ENCODE data around the gene ZGLP1.
A peak's percentile ranks its signal among the peaks of the same experiment; 100 is the strongest.
"Not testable (repeated sequence)": the region's sequence is repeated elsewhere in the genome, so short reads cannot be mapped to it uniquely, and the experiment has no call there.

The ZGLP1 gene
- 0.79 to 3.6 (median 1.6) reads per million in 17 experiments for total RNA-seq

DNA sequence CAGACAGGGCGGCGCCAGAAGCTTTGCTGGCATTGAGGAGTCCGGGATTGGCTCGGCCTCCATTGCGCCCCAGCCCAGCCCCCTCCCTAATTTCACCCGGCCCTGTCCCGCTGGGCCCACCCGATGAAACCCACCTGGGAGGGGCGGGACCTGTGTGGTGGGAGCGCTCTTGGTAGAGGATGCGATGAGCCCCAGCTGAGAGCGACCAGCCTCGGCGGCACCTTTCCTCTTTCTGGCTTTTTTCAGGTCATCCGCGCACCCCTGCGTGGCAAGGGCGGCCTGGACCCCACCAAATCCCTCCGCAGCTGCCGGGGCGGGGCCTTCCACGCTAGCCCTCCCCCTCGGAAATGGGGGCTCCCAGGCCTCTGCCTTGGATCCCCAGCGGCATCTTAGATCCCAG is at the start of gene ZGLP1:
TSS of gene ZGLP1 (minus strand) at position 393 of the 400 bp plus-strand sequence.
- DNase-seq: no peak

DNA sequence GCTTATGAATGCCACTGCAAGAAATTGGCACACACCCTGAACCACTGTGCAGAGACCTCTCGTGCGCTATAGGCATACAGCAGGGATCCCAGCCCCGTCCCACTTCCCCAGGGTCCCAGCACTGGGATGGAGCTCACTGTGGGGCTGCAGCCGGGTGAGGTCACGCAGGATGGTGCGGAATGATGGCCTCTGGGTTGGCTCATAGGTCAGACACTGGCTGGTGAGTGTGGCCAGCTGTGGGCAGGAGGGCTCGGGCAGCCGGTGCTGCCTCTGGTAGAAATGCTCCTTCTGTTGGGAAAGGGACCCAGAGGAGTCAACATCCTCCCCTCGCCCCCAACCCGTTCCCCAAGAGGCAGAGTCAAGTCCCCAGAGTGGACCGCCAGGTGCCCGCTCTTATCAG is 46.8 kb upstream of the ZGLP1 start:
- no peak for DNase-seq

DNA sequence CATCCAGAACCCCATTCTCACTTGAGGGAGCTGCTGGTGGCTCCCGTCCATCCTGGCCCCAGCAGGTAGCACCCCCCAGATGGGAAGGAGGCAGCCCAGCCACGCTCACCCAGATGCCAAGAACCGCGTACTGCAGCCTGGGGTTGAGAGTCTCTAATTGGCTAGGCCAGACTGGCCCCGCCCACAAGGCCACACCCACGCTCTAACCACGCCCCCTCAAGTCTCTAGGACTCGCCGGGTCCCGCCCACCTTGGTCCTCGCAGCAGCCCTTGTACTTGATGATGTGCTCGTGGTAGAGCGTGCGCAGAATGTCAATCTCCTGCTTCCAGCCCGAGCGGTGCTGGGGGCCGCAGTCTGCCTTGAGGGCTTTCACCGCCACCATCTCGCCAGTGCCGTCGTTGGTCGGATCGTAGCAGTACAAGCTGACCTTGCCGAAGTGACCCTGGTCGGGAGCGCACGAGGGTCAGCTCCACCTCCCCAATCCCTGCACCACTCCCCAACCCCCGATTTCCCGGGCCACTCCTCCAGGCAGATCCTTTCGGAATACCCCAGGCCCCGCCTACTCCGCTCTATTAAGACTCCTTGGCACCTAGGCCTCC is 44.3 kb upstream of the ZGLP1 start:
- peak in 3 of 4 experiments; percentile 15 to 32 (median 17) for DNase-seq

DNA sequence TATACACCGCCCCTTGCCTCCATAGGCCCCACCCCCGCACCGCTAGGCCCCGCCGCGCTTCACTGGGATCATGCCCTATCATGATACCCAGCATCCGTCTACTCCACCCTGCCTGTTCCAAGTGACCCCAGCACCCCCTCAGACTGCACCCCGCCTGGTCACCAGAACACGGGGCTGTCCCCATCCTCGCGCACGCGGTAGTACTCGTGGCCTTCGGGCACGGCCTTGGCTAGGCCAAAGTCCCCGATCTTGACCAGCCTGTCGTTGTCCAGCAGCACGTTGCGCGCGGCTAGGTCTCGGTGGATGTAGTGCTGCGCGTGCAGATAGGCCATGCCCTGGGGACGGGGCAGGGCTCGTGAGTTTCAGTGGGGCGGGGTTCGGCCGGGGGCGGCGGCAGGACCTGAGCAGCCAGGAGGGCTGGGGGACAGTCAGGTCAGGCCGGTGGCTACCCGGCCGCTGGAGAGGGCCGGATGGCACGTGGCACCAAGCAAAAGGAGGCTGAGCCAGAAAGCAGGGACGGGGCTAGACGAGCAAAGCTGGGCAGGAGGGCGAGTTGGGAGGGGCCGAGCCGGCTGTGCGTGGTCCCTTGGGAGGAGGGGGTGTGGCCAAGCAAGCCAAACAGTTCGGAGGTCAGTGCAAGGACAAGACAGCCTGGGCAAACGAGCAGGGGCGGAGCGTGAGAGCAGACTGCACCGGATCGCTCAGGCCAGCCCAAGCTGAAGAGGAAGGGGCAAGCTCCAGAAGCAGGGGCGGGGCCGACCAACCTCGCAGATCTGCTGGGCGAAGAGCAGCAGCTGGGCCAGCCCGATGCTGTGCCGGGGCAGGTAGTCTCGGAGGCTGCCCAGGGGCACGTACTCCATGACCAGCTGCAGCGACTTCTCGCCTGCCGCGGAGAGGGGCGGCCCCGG is 43.4 kb upstream of the ZGLP1 start:
- no peak for DNase-seq

DNA sequence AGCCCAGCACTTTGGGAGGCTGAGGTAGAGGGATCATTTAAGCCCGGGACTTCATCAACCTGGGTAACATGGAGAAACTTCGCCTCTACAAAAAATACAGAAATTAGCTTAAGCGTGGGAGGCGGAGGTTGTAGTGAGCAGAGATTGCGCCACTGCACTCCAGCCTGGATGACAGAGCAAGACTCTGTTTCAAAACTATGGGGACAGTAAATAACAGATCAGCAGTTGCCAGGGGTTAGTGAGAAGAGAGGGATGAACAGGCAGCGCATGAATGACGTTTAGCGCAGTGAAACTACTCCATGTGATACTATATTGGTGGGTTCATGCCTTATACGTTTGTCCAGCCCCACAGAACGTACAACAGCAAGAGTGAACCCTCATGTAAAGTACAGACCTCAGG is 36.9 kb upstream of the ZGLP1 start:
- peak; percentile 83 to 95 (median 88) for DNase-seq

DNA sequence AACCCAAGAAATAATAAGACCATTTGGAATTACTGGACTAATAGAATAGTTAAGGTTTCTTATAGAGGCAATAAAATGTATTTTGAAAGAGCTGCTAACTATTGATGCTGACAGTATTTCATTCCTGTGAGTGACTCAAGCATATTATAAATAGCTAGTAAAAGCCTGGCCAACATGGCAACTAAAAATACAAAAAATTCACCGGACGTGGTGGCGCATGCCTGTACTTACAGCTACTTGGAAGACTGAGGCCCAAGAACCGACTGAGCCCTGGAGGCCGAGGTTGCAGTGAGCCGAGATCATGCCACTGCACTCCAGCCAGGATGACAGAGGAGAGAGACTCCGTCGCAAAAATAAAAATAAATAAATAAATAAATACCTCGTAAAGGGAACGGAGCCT is 35.2 kb upstream of the ZGLP1 start:
- no peak for DNase-seq

DNA sequence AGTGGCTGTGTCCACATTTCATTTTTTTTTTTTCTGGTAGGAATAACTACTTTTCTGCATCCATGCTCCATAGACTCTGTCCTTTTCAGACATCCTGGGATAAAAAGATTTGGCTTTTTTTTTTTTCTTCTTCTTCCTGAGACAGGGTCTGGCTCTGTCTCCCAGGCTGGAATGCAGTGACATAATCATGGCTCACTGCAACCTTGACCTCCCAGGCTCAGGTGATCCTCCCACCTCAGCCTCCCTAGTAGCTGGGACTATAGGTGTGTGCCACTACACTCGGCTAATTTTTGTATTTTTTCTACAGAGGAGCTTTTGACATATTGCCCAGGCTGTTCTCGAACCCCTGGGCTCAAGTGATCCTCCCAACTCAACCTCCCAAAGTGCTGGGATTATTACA is 33.9 kb upstream of the ZGLP1 start:
- no peak for DNase-seq

DNA sequence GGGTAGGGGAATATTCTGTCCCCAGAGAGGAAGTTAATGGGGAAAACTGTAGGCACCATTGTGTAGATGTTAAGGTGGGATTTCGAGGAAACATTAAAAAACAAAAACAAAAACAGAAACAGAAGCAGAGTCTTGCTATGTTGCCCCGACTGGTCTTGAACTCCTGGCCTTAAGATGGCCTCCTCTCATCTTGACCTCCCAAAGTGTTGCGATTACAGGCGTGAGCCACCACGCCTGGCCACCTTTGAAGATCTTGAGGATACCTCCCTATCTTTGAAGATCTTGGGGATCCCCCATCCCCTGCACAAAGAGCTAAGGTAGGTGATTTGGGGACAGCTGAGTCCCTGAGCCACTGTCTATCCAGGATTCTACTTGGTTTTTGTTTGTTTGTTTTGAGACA is 30.4 kb upstream of the ZGLP1 start:
- no peak for DNase-seq

DNA sequence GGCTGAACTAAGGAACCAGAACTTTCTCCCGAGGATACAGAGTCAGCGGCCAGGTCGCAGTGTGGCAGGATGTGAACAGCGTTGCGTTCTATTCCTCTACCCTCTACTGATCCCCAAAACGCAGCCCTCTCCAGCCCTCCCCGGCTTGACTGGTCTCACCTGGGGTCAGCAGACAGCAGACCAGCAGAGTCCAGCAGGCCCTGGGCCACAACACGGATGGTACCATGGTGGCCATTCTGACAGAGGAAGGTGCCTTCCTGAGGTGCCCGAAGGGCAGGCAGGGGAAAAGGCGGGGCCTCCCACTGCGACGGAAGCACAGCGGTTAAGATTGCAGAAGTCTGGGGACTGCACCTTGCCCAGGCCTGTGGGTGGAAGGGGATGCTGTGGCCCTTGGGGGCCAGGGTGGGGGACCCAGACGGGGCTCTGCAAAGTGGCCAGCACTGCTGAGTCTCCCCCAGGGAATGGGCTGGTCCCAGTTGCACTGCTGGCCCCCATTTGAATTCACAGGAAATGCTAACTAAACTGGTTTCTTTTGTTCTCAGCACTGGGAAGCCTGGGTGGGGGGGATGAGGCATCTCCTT is 29.9 kb upstream of the ZGLP1 start, which contains the start of gene ICAM3:
TSS of gene ICAM3 (minus strand) at position 245 of the 581 bp plus-strand sequence. CDS start at position 235, 10 bp downstream.
- DNase-seq: peak; percentile 35 to 75 (median 59)

DNA sequence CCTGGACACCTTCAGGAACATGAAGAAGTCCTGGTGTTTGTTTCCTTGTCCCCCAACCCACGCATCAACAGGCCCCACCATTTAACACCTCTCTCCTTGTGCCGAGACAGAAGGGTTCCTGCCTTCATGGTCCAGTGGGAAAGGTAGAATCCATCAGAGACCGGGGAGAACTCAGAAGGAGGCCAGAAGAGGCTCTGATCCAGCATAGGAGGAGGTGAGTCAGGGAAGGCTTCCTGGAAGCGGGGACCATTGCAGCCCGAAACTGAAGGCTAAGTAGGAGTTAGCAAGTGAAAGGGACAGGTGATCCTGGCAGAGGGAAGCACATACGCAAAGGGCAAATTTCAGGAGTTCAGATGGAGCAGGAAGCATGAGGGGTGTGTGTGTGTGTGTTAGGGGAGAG is 29.3 kb upstream of the ZGLP1 start:
- DNase-seq: no peak

DNA sequence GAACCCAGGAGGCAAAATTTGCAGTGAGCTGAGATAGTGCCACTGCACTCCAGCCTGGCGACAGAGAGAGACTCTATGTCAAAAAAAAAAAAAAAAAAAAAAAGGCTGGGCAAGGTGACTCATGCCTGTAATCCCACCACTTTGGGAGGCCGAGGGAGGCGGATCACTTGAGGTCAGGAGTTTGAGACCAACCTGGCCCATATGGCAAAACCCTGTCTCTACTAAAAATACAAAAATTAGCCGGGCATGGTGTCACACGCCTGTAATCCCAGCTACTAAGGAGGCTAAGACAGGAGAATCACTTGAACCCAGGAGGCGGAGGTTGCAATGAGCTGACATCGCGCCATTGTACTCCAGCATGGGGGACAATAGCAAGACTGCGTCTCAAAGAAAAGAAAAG is 27.1 kb upstream of the ZGLP1 start:
- not testable (repeated sequence) for DNase-seq

DNA sequence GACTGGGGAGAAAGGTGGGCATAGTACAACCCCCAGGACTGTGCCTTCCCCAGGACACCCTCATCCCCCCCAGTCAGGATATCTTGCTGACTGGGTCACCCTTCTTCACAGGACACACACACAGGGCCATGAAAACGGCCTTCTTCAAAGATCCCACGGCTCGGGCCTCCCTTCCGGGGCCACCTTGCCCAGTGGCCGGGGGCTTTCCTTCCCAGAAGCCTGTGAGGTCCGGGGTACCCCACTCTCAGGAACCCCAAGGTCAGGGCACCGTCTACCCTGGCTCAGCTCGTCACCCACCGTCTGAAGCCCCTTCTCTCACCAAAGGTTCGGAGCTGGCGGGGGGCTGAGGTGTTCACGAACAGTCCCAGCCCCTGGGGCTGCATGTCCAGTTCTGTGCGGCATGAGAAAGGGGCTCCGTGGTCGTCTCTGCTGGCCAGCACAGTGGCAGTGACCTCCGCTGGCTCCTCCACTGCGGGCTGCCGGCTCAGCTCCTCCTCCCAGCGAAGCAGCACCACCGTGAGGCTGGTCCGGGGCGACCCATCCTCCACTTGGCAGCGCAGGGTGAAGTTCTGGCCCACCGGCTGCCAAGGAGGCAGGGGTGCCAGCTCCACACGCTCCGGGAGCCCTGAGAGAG is 25.9 kb upstream of the ZGLP1 start:
- DNase-seq: no peak

DNA sequence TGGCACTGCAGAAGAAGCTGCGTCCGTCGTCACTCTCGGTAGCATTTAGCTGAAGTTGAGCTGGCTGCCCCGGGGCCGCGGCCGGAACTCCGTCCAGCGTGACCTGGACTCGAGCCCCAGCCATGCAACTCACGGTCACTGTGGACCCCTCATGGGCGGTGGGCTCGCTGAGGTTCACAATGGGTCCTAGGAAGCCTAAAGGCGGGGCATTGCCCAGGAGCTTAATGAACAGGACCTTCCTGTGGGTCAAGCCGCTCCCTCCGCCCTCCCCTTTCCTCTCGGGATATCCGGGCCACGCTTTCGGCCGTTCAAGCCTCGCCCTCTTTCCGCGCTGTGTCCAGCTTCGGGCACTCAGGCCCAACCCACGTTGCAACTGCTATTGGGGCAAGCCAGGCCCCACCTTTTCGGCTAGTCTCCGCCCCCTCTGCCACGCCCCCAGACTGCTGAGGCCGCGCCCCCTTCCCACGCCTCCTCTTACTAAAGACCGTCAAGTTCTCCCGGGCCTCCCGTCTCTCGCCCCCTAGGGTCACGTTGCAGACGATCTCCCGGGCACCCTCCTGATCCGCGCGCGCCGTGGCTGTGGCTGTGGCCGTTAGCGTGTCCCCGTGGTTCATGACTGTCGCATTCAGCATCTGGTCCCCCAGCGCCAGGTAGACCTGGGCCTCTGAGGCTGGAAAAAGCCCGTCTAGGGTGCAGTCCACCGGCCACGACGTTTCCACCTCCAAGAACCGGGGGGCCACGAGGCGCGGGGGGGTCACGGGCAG is 25.2 kb upstream of the ZGLP1 start:
- DNase-seq: peak; percentile 51 to 74 (median 55)

DNA sequence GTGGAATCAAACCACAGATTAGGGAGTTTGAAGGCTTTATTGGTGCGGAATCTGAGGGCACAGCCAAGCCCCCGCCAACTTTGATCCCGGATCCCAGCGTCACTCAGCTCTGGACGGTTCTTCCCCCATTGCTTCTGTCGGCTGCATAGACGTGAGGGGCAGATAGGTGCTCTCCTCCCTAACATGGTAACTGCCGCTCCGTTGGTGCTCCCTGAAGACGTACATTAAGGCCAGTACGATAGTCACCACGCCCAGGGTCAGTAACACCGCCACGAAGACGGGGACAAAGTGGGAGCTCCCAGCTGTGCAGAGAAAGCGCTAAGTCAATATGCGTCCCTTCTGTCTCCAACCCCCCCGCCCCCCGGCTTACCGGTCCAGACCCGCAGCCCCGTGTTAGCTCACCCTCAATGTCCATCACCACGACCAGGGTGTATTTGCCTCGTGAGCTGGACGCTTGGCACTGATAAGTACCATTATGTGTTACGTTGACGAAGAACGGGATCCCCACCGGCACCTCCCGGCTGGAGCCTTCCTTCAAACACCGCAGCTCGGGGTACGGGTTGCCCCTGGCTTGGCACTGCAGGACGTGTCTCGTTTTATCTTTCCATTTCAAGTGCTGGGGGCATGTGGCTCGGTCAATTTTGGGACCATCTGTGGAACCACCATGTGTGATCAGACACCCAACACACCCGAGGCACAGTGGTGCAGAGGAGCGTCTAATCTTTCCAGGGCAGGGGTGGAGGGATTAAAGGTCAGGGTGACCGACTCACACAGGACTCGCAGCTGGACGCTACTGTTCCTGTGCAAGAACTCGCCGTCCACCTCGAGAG is 24.4 kb upstream of the ZGLP1 start:
- no peak for DNase-seq

DNA sequence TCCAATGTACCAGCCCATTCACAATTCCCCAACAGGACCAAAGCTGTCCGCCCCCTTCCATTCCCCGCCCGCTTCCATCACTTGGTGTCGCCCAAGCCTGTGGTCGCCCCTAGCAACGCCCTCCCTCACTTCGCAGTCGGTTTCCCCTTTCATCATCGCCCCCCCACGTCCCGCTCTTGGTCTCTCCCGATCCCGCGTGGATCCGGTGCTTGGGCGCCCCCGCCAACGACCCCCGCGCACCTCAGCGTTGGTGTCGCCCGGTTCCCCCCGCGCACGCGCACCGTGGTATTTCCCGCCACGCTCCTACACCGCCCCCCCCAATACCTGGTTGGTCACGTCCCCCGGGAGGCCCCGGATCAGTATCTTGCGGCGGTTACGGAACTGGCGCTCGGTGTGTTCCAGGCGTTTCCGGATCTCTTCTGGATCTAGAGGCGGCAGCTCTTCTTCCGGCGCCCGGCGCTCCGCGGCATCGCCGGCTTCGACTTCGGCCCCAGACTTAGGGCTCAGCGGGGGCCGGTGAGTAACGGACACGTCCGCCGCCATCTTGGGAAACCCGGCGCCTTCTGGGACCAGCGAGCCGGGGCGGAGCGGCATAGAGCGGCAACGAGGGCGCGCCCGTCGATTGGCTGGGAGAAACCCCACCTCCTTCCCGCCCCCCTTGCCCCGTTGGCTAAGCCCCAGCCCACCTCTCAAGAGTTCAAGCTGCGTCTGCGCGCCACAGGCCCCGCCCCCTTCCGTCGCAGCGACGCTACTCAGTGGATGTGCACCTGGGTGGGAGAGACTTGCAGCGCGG is 23.5 kb upstream of the ZGLP1 start, which contains the start of gene RAVER1:
TSS of gene RAVER1 (minus strand) at position 565 of the 793 bp plus-strand sequence. CDS start at position 543, 22 bp downstream.
- DNase-seq: peak; percentile 98 to 99 (median 98)

DNA sequence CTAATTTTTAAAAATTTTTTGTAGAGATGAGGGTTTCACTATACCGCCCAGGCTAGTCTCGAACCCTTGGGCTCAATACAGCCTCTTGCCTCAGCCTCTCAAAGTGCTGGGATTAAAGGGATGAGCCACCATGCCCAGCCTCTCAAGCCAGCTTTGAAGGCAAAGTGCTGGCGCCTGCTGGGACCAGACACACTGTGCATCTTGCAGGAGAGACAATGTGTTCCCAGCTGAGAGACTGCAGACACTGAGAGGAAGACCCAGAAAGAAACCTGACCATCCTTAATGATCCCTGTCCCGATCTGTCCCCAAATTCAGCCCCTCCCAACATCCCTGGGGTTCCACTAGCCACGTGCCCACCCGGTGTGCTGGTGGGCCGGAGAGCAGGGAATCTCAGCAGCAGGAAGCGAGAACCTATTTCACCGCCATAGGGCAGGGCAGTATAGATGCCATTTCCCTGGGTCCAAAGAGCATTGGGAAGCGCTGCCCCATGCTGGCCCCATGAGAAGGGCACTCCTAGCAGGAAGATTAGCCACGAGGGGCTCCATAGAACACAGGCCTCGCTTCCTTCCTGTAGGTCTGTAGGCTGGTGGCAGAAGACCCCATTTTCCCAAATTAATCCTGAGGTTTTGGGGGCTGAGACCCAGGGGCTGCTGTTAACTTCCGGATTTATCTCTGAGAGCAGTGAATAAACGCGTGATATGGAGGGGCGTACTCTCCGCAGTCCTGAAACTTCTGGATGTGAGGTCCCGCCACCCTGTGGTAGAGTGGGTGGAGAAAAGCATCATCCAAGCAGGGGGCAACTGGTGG is 22.7 kb upstream of the ZGLP1 start:
- peak in 1 of 4 experiments; percentile 21 for DNase-seq

DNA sequence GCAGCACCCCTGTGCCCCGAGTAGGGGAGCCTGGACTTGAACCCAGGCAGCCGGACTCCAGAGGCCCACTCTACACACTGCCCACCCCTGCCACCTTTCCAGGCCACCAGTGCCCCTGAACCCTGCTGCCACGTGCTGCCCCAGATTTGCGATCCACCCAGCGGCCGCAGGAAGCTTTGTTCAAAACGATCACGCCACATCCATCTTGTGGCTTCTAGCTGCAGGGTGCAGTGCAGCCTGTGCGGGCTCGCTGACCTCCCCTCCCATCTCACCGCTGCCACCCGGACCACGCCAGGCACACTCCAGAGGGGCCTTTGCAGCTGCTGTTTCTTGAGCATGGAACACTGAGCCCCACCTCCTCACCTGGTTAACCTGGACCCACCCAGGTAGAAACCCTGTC is 19.9 kb upstream of the ZGLP1 start:
- DNase-seq: no peak

DNA sequence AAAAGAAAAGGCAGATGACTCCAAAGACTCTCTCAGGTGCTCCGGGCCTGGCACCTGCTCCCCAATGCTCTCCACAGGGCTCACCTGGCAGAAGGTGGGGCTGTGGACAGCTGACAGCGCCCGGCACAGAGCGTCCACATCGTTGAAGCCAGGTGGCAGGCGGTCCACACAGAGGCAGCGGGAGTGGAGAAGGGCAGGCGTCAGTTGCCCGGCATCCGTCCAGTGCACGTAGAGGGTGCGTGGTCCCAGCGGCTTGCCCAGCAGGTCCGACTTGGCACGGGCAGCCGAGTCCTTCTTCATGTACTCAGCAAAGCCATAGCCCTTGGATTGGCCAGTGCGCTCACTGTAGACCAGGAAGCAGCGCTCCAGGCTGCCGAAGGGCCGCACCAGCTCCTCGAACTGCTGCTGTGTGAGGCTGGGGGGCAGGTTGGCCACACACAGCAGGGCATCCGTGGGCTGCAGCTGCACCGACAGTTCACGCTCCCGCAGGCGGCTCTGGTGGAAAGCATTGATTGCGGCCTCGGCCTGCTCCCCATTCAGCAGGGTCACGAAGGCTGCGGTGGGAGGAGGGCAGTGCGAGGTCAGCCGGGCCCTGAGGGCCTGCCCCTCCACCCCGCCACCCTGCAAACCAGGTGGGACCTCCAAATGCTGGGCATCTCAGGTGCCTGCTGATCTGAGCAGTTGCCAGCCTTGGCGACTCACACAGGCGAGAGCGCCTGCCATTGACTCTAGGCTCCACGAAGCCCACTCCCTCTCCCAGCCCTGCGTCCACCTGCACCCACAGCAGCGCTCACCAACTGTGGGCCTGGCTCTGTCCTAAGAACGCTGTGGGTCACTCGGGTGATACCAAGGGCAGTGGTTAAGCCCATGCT is 19.2 kb upstream of the ZGLP1 start:
- DNase-seq: no peak
